Measurements from ENCODE around the gene LPAR5. TPM values are rescaled to one million over a fixed set of nuclear protein-coding genes. Genes with fewer than 3 reads are reported as not detected.

The LPAR5 gene
- 1 to 10 TPM; 1.8 to 2.9 TPM for total RNA-seq
- long read RNA-seq, partial matches to known transcripts, result 0 of 1 reads
- long read RNA-seq, other reads (novel, unspliced or antisense), result 0 of 1 reads

- ATAC-seq (peak; percentile 43 to 84), DNase-seq (peak; percentile 51)
- intact Hi-C loops (cut with DNase I), result no loop called here
These were observed at the start of gene LPAR5 for GRCh38 chr12:6635856-6636531. Gene LPAR5 (minus strand): TSS chr12:6635959. CDS start chr12:6621248, 14,711 bp downstream.

GRCh38 chr12:6684609-6685008, 48.9 kb upstream of the LPAR5 start:
- no peak for DNase-seq
- intact Hi-C loops (cut with DNase I), result no loop called here
- ATAC-seq, result no peak

GRCh38 chr12:6676962-6677361, 41.2 kb upstream of the LPAR5 start:
- intact Hi-C loops (cut with DNase I), result no loop called here
- DNase-seq (no peak), ATAC-seq (no peak)

GRCh38 chr12:6672143-6672542, 36.4 kb upstream of the LPAR5 start:
- no peak for DNase-seq
- intact Hi-C loops (cut with DNase I), result no loop called here
- no peak for ATAC-seq

- intact Hi-C loops (cut with DNase I), result no loop called here
- no peak for DNase-seq
- ATAC-seq, result no peak
These were observed 31.9 kb upstream of the LPAR5 start for GRCh38 chr12:6667559-6668210.

GRCh38 chr12:6666211-6666610, 30.5 kb upstream of the LPAR5 start:
- ATAC-seq, result no peak
- intact Hi-C loops (cut with DNase I), result no loop called here
- no peak for DNase-seq

GRCh38 chr12:6664902-6665301, 29.1 kb upstream of the LPAR5 start:
- ATAC-seq, result no peak
- intact Hi-C loops (cut with DNase I), result no loop called here
- DNase-seq, result no peak

- ATAC-seq, result peak; percentile 100
- intact Hi-C loops (cut with DNase I), result loop anchor here in 1 of 2 donors (1.0 to 2.0 kb wide), 2 partner anchors 26 to 62 kb away; partner anchors contain the start of genes COPS7A and ZNF384
These were observed 27.4 kb upstream of the LPAR5 start, which contains the start of gene ING4 for GRCh38 chr12:6662906-6663742. Gene ING4 (minus strand): TSS chr12:6663119. CDS start chr12:6663101, 18 bp downstream.

GRCh38 chr12:6662602-6662905, 26.8 kb upstream of the LPAR5 start:
- no peak for DNase-seq
- intact Hi-C loops (cut with DNase I), result loop anchor here in 1 of 2 donors (2.0 kb wide), 1 partner anchor 62 kb away; the partner anchor contains the start of gene COPS7A
- ATAC-seq, result peak; percentile 18 to 55

More at GRCh38 chr12:6662906-6663742, 27.4 kb upstream of the LPAR5 start, which contains the start of gene ING4:
- peak; percentile 98 for DNase-seq

- peak; percentile 44 to 46 for ATAC-seq
- no peak for DNase-seq
- intact Hi-C loops (cut with DNase I), result no loop called here
These were observed 18.2 kb upstream of the LPAR5 start for GRCh38 chr12:6653987-6654386.

- no peak for DNase-seq
- intact Hi-C loops (cut with DNase I), result no loop called here
- no peak for ATAC-seq
These were observed 17.6 kb upstream of the LPAR5 start for GRCh38 chr12:6653342-6653741.

GRCh38 chr12:6652391-6652790, 16.6 kb upstream of the LPAR5 start:
- intact Hi-C loops (cut with DNase I), result no loop called here
- no peak for ATAC-seq
- no peak for DNase-seq

GRCh38 chr12:6650832-6651231, 15.1 kb upstream of the LPAR5 start:
- ATAC-seq (no peak), DNase-seq (no peak)
- intact Hi-C loops (cut with DNase I), result no loop called here

GRCh38 chr12:6647083-6647604, 11.4 kb upstream of the LPAR5 start, which contains the start of gene ACRBP:
Gene ACRBP (minus strand): TSS chr12:6647432. CDS start chr12:6647366, 66 bp downstream.
- intact Hi-C loops (cut with DNase I), result no loop called here
- DNase-seq (peak; percentile 88), ATAC-seq (peak; percentile 95 to 97)

- intact Hi-C loops (cut with DNase I), result no loop called here
- no peak for DNase-seq
These were observed 10.7 kb upstream of the LPAR5 start for GRCh38 chr12:6646276-6647082.

GRCh38 chr12:6644903-6645302, 9.1 kb upstream of the LPAR5 start:
- DNase-seq, result peak; percentile 41
- no peak for ATAC-seq
- intact Hi-C loops (cut with DNase I), result no loop called here

More at GRCh38 chr12:6646276-6647082, 10.7 kb upstream of the LPAR5 start:
- peak; percentile 3 to 15 for ATAC-seq

- DNase-seq (no peak), ATAC-seq (peak in 1 of 2 donors; percentile 45)
- intact Hi-C loops (cut with DNase I), result no loop called here
These were observed 8.5 kb upstream of the LPAR5 start for GRCh38 chr12:6644257-6644596.

- ATAC-seq, result peak in 1 of 2 donors; percentile 39
- intact Hi-C loops (cut with DNase I), result no loop called here
- DNase-seq, result no peak
These were observed 8.0 kb upstream of the LPAR5 start for GRCh38 chr12:6643569-6644256.
